HL-60 (cell line): ENCODE results near the gene IFFO2.

Experiments used
- DNase-seq, 2 experiments: peaks; one replicate each; pipeline ENCODE4 v3.0.0-alpha.2; 2010 to 2020; ENCODE audit warnings: low read depth in 1 of 2, low spot score in 1 of 2
- H3K27ac ChIP-seq: fragments of 250-450 bp; sonication (Bioruptor Pico); replicated peaks from 2 replicates; pipeline ENCODE4 v1.5.1; 2020; ENCODE audit warnings: mild to moderate bottlenecking, moderate library complexity
- H3K27me3 ChIP-seq: fragments of 250-450 bp; sonication (Bioruptor Pico); 2 replicates; pipeline ENCODE4 v1.5.1; 2021; ENCODE audit warnings: mild to moderate bottlenecking, moderate library complexity; ENCODE audit not compliant: insufficient read depth, poor library complexity, severe bottlenecking
- H3K4me3 ChIP-seq: replicated peaks from 2 replicates; pipeline ENCODE4 v1.5.1; 2011; ENCODE audit warnings: mild to moderate bottlenecking, control low read depth, low read length; ENCODE audit not compliant: insufficient read depth
- GABPA ChIP-seq: IDR thresholded peaks from 2 replicates; pipeline ENCODE4 v1.6.1; 2012; ENCODE audit warnings: low read depth
- POLR2AphosphoS5 ChIP-seq: IDR thresholded peaks from 2 replicates; pipeline ENCODE4 v1.6.1; 2012; ENCODE audit warnings: low read depth
- SPI1 ChIP-seq: IDR thresholded peaks from 2 replicates; pipeline ENCODE4 v1.6.1; 2012; ENCODE audit warnings: low read depth, mild to moderate bottlenecking, borderline replicate concordance
- TF ChIP-seq, protein P1 (sequence below): IDR thresholded peaks from 2 replicates; pipeline ENCODE4 v1.6.1; 2012; ENCODE audit warnings: low read depth; ENCODE audit not compliant: insufficient replicate concordance
- TF ChIP-seq, protein P2 (sequence below): IDR thresholded peaks from one replicate; pipeline ENCODE4 v1.5.1; 2011; ENCODE audit warnings: low read length, control low read depth, inconsistent platforms; ENCODE audit not compliant: insufficient read depth

Gene IFFO2

DNA sequence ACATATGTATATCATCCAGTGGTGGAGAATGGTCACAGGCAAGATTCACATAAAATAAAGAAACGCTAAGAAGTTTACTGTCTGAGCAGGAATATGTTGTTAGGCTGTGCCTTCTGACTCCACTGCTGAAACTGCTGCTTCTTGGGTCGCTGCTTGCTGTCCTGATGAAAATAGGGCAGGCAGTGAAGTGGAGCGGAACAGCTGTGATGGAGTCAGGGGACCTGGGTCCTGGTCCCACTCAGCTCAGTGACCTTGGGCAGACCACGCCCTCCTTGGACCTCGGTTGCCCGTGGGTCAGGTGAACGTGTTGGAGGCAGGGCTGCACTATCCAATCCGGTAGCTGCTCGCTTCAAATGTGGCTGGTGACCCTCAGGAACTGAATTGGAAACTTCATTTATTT is 33.4 kb upstream of the IFFO2 start:
- no peak for DNase-seq
- Histone ChIP-seq H3K27me3 (peaks cover 3% of the 10 kb centered on the region), H3K4me3 (no peak overlapping the region), H3K27ac (no peak overlapping the region)
- TF ChIP-seq POLR2AphosphoS5 (no peak), SPI1 (no peak)

DNA sequence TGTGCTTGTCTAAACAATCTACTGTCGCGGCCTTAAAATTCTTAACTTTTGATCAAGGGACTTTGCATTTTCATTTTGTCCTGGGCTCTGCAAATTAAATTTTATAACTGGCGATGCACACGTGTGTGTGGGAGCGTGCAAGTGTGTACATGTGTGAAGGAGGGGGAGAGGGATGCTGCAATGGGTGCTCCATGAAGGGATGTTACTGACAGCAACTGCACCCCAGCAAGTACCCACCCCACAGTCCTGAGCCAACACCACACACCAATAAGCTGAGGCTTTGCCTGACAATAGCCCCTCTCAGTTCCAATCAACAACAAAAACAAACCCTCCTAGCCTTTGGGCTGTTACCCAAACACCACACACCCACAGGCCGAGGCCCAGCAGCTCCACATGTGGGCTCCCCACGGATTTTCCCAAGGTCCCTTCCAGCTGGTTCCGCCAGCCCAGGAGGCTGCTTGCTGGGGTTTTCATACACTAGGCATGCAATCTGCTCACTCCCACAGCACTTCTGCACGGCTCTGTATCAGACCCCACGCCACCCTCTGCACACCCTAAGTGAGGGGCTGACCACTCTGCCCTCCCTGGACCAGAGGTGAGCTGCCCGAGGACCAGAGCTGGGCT is 32.8 kb upstream of the IFFO2 start:
- H3K4me3 ChIP-seq, result no peak overlapping the region
- H3K27ac ChIP-seq, result no peak overlapping the region
- DNase-seq, result no peak
- peaks cover 3% of the 10 kb centered on the region for H3K27me3 ChIP-seq
- no peak for TF ChIP-seq GABPA
- TF ChIP-seq, protein P1, sequence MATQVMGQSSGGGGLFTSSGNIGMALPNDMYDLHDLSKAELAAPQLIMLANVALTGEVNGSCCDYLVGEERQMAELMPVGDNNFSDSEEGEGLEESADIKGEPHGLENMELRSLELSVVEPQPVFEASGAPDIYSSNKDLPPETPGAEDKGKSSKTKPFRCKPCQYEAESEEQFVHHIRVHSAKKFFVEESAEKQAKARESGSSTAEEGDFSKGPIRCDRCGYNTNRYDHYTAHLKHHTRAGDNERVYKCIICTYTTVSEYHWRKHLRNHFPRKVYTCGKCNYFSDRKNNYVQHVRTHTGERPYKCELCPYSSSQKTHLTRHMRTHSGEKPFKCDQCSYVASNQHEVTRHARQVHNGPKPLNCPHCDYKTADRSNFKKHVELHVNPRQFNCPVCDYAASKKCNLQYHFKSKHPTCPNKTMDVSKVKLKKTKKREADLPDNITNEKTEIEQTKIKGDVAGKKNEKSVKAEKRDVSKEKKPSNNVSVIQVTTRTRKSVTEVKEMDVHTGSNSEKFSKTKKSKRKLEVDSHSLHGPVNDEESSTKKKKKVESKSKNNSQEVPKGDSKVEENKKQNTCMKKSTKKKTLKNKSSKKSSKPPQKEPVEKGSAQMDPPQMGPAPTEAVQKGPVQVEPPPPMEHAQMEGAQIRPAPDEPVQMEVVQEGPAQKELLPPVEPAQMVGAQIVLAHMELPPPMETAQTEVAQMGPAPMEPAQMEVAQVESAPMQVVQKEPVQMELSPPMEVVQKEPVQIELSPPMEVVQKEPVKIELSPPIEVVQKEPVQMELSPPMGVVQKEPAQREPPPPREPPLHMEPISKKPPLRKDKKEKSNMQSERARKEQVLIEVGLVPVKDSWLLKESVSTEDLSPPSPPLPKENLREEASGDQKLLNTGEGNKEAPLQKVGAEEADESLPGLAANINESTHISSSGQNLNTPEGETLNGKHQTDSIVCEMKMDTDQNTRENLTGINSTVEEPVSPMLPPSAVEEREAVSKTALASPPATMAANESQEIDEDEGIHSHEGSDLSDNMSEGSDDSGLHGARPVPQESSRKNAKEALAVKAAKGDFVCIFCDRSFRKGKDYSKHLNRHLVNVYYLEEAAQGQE, result no peak
- TF ChIP-seq, protein P2, sequence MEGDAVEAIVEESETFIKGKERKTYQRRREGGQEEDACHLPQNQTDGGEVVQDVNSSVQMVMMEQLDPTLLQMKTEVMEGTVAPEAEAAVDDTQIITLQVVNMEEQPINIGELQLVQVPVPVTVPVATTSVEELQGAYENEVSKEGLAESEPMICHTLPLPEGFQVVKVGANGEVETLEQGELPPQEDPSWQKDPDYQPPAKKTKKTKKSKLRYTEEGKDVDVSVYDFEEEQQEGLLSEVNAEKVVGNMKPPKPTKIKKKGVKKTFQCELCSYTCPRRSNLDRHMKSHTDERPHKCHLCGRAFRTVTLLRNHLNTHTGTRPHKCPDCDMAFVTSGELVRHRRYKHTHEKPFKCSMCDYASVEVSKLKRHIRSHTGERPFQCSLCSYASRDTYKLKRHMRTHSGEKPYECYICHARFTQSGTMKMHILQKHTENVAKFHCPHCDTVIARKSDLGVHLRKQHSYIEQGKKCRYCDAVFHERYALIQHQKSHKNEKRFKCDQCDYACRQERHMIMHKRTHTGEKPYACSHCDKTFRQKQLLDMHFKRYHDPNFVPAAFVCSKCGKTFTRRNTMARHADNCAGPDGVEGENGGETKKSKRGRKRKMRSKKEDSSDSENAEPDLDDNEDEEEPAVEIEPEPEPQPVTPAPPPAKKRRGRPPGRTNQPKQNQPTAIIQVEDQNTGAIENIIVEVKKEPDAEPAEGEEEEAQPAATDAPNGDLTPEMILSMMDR, result no peak

DNA sequence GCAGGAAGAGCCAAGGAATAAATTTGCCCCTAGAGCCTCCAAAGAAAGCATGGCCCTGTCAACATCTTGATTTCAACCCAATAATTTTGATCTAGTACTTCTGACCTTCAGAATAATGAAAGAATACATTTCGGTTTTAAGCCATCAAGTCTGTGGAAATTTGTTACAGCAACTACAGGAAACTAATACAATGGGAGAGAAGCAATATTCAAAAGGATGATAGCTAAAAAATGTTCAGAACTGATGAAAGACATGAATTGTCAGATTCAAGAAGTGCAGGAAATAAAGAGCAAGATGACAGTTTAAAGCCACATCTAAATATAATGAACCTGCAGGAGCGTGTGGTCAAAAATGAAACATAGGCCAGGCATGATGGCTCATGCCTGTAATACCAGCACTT is 24.8 kb upstream of the IFFO2 start:
- DNase-seq, result no peak
- Histone ChIP-seq H3K27me3 (no peaks in the 10 kb centered on the region), H3K4me3 (no peak overlapping the region), H3K27ac (no peak overlapping the region)
- TF ChIP-seq SPI1, result no peak
- no peak for TF ChIP-seq GABPA
- TF ChIP-seq, protein P1, result no peak
- no peak for TF ChIP-seq POLR2AphosphoS5
- TF ChIP-seq, protein P2, result no peak

DNA sequence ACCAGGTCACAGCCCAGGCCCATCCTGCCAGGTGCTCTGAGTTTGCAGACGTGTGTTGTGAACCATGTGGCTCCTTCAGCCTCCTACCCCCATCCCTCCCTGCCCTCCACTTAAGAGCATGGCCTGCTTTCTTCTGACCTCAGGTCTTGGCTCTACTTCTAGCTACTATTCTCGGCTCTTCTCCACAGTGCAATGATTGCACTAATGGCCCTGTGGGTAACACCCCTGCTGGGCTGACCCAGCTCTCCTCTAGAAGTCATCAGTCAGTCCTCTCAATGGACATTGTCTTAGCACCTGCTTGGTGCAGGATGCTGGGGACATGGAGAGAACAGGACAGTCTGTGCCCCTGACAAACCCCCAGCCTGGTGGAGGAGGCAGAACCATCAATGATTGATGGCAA is 22.2 kb upstream of the IFFO2 start:
- DNase-seq, result no peak
- Histone ChIP-seq H3K4me3 (no peak overlapping the region), H3K27ac (no peak overlapping the region), H3K27me3 (no peaks in the 10 kb centered on the region)
- TF ChIP-seq, protein P1, result no peak
- no peak for TF ChIP-seq GABPA
- TF ChIP-seq SPI1, result no peak
- no peak for TF ChIP-seq POLR2AphosphoS5
- TF ChIP-seq, protein P2, result no peak
